GM18861 (cell line): ENCODE data around the gene NOTUM.
A peak's percentile ranks its signal among the peaks of the same experiment; 100 is the strongest.

Experiments
- ATAC-seq: cut with Tn5 transposase; IDR thresholded peaks from one replicate; pipeline ENCODE4 v1.9.1; 2021; ENCODE audit not compliant: unreplicated experiment

NOTUM gene

GRCh38 chr17:81912441-81913309 lies 48.3 kb downstream of the NOTUM start:
- no peak for ATAC-seq

- no peak for ATAC-seq
Measured at GRCh38 chr17:81911969-81912368, 49.0 kb downstream of the NOTUM start.

GRCh38 chr17:81911277-81911961 lies 49.6 kb downstream of the NOTUM start, which contains the start of gene PCYT2:
Gene PCYT2, minus strand, starts transcription at chr17:81911399. Its CDS starts 44 bp downstream, at chr17:81911355.
- peak; percentile 41 for ATAC-seq

DNA sequence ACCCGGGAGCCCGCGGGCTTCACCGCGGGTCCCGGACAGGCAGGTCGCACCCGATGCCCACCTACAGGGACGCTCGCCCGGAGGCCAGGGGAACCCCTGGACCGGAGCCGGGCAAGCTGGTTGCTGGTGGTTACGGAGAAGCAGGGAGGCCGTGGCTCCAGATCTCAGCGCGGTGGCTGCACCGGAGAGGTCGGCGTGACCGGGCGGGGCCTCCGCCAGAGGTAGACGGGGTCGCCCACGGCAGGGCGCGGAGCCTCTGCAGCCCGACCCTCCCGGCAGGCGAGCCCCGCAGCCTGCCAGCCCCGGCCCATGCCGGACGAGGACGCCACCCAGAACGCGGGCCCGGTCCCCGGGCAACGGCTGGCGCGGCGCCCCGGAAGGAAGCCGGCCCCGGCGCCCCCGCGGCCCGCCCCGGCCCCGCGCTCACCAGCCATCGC lies 50.1 kb downstream of the NOTUM start:
- ATAC-seq = peak; percentile 33

DNA sequence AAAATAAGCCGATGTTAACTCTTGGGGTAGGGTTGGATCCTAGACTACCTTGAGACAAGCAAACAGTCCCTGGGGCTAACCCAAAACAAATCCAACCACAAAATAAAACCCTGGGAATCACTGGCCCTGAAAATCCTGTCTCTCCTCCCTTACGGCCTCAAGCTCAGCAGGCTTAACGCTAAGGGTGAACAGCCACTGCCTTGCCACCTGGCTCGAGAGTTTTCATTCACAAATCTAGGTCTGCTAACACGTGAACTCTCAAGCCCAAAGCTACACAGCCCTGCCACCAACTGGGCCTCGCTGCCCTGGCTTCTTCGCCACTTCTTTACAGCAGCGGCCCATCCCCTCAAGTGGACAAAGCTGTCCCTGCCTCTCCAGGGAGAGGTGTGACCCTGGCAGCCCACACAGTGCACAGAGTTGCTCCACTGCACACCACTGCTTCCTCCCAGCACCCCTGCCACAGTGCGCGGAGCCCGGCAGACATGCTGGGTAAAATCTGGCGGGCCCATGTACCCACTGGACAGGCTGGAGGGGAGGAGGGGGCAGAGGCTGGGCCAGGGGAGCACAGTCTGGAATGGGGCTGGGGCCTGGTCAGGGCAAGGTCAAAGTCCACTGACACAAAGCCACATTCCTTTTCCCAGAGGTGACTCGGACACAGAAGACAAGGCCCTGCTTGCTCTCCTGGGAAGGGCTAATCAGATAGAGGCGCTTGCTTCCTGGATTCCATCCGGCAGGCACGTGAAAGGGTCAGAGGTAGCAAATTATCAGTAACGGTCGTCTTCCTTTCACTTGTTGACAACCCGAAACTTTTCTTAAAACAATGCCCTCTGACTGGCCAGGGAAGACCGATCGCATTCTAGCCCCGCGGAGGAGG lies 50.8 kb downstream of the NOTUM start:
- ATAC-seq = no peak

- ATAC-seq = no peak
Measured at GRCh38 chr17:81909231-81909630, 51.8 kb downstream of the NOTUM start.

GRCh38 chr17:81908793-81909192 lies 52.2 kb downstream of the NOTUM start:
- ATAC-seq = no peak

- ATAC-seq = no peak
Measured at GRCh38 chr17:81907219-81908145, 53.5 kb downstream of the NOTUM start.

- no peak for ATAC-seq
Measured at GRCh38 chr17:81906476-81907218, 54.3 kb downstream of the NOTUM start.

- ATAC-seq = no peak
Measured at GRCh38 chr17:81905993-81906392, 55.0 kb downstream of the NOTUM start.

- ATAC-seq = no peak
Measured at GRCh38 chr17:81905424-81905875, 55.5 kb downstream of the NOTUM start.

DNA sequence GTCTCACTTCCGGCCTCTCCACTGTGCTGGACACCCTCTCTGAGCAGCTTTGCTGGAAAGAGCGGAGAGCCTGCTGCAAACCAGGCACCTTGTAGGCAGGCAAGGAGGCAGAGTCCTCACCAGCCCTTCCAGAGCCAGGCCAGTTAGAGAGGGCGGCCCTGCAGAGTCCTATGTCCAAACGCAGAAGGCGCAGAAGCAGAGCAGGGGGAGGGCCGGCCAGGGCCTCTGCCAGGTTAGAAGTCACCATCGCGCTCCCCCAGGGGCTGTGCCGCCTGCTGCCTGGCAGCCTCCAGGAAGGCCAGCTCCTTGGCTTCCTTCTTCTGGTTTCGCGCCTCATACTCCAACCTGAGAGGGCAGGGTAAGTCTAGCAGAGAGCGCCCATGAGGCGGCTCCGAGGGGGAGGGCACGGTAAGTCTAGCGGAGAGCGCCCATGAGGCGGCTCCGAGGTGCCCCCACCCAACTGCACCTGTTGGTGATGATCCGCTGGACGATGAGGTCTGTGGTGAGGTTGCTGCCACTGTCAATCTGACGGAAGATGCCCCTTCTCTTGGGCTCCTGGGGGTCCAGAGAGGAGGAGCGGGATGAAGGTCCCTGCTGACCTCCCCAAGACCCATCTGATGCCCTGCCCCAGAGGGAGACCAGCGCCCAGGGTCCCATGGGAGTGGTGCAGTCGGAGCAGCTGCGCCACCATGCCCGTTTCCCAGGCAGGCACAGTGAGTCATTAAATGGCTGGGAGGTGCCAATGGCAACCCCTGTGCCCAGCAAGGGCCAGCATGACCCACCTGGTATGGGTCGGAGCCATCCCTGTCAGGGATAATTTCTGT lies 56.2 kb downstream of the NOTUM start:
- ATAC-seq = no peak

- no peak for ATAC-seq
Measured at GRCh38 chr17:81903896-81904599, 56.9 kb downstream of the NOTUM start.

- no peak for ATAC-seq
Measured at GRCh38 chr17:81903415-81903831, 57.6 kb downstream of the NOTUM start.

DNA sequence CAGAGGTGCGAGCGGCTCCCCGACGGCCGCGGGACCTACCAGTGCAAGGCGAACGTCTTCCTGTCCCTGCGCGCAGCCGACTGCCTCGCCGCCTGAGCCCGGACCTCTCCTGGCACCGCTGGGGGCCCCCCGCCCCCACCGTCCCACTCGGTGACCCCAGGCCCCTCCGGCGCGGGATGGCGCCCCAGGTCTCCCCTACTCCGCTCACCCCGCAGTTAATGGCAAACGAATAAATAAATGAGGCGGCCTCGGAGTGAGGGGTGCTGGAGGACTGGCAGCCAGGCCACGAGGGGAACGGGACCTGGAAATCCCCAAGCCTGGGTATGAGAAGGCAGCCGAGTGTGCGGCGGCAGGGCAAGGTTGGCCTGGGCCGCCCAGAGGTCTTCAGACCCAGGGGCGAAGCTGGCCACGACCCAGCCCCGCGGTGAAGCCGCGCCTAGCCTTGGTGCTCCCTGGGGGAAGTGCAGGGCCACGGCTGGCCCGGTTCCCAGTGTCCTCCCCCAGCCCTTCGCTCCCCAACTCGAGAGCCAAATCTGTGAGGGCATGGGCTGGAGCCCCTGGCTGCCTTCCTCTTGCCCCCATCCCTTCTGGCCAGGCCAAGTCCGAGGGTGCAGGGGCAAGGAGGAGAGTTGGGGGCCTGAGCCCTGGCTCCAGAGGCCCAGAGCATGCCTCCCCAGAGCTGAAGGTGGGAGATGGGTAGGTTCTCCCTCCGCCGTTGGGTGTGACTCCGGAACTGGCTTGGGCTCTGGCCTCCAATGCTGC lies 58.2 kb downstream of the NOTUM start:
- ATAC-seq = no peak
